Stimulated activated naive CD4-positive, alpha-beta T cell treated with Interleukin-2 at 50 U/mL for 16 hours (primary cell): ENCODE results near the gene SVEP1.
"Not testable (repeated sequence)": the region's sequence is repeated elsewhere in the genome, so short reads cannot be mapped to it uniquely, and the experiment has no call there.

ENCODE experiments used
- DNase-seq: peaks from one replicate; lab custom pipeline; 2025; lab: John Stamatoyannopoulos, UW

The SVEP1 gene

GRCh38 chr9:110579034-110579861, at the start of gene SVEP1:
TSS of gene SVEP1 (minus strand) at chr9:110579741. CDS start at chr9:110579543, 198 bp downstream.
- no peak for DNase-seq

GRCh38 chr9:110626101-110626829, 46.7 kb upstream of the SVEP1 start:
- DNase-seq = peak; percentile 5

- DNase-seq = no peak
Measured at GRCh38 chr9:110623462-110624025, 44.0 kb upstream of the SVEP1 start.

GRCh38 chr9:110622368-110622767, 42.8 kb upstream of the SVEP1 start:
- DNase-seq = no peak

- no peak for DNase-seq
Measured at GRCh38 chr9:110620726-110621125, 41.2 kb upstream of the SVEP1 start.

- DNase-seq = no peak
Measured at GRCh38 chr9:110619831-110620230, 40.3 kb upstream of the SVEP1 start.

GRCh38 chr9:110615498-110615897, 36.0 kb upstream of the SVEP1 start:
- DNase-seq = no peak

- not testable (repeated sequence) for DNase-seq
Measured at GRCh38 chr9:110614576-110614975, 35.0 kb upstream of the SVEP1 start.

GRCh38 chr9:110606179-110606790, 26.7 kb upstream of the SVEP1 start:
- DNase-seq = no peak

GRCh38 chr9:110605565-110605964, 26.0 kb upstream of the SVEP1 start:
- no peak for DNase-seq

GRCh38 chr9:110604171-110604601, 24.6 kb upstream of the SVEP1 start:
- DNase-seq = no peak

GRCh38 chr9:110602281-110602680, 22.7 kb upstream of the SVEP1 start:
- no peak for DNase-seq

GRCh38 chr9:110601098-110601497, 21.6 kb upstream of the SVEP1 start:
- DNase-seq = no peak

- no peak for DNase-seq
Measured at GRCh38 chr9:110599468-110599867, 19.9 kb upstream of the SVEP1 start.

GRCh38 chr9:110592044-110592830, 12.7 kb upstream of the SVEP1 start:
- DNase-seq = no peak

- DNase-seq = no peak
Measured at GRCh38 chr9:110591526-110591925, 12.0 kb upstream of the SVEP1 start.

- DNase-seq = no peak
Measured at GRCh38 chr9:110590816-110591215, 11.3 kb upstream of the SVEP1 start.

- no peak for DNase-seq
Measured at GRCh38 chr9:110588296-110588695, 8.8 kb upstream of the SVEP1 start.

- DNase-seq = no peak
Measured at GRCh38 chr9:110583237-110583636, 3.7 kb upstream of the SVEP1 start.

GRCh38 chr9:110582156-110582555, 2.6 kb upstream of the SVEP1 start:
- DNase-seq = no peak

- no peak for DNase-seq
Measured at GRCh38 chr9:110580850-110581249, 1.3 kb upstream of the SVEP1 start.

- DNase-seq = no peak
Measured at GRCh38 chr9:110579862-110580219, 300 bp upstream of the SVEP1 start.
